Measurements from ENCODE around the gene SNX5.

The SNX5 gene

GRCh38 chr20:17959257-17959627, 9.4 kb downstream of the SNX5 start:
- DNase-seq (ENCODE audit: low read depth): no peak
- H3K4me3 ChIP-seq (ENCODE audit: low read depth, low read length): no peak overlapping the region
- TF ChIP-seq POLR2A (IDR thresholded peaks at IDR 0.05; ENCODE audit: extremely low read depth, insufficient read length) (no peak), MYC (IDR thresholded peaks at IDR 0.05; ENCODE audit: low read depth, low read length) (no peak), CTCF (IDR thresholded peaks at IDR 0.05; ENCODE audit: low read depth, low read length) (no peak), MAX (IDR thresholded peaks at IDR 0.05; ENCODE audit: low read depth, low read length) (no peak)

- no peak for DNase-seq (ENCODE audit: low read depth)
- TF ChIP-seq MAX (IDR thresholded peaks at IDR 0.05; ENCODE audit: low read depth, low read length) (no peak), POLR2A (IDR thresholded peaks at IDR 0.05; ENCODE audit: extremely low read depth, insufficient read length) (no peak), MYC (IDR thresholded peaks at IDR 0.05; ENCODE audit: low read depth, low read length) (no peak), CTCF (IDR thresholded peaks at IDR 0.05; ENCODE audit: low read depth, low read length) (no peak)
- no peak overlapping the region for H3K4me3 ChIP-seq (ENCODE audit: low read depth, low read length)
These were observed 10.0 kb downstream of the SNX5 start for GRCh38 chr20:17958373-17959256.

GRCh38 chr20:17957505-17958363, 10.9 kb downstream of the SNX5 start:
- no peak for TF ChIP-seq MAX (IDR thresholded peaks at IDR 0.05; ENCODE audit: low read depth, low read length)
- DNase-seq (ENCODE audit: low read depth): no peak
- H3K4me3 ChIP-seq (ENCODE audit: low read depth, low read length): no peak overlapping the region

- no peak for TF ChIP-seq CTCF (IDR thresholded peaks at IDR 0.05; ENCODE audit: low read depth, low read length)
- no peak for TF ChIP-seq POLR2A (IDR thresholded peaks at IDR 0.05; ENCODE audit: extremely low read depth, insufficient read length)
- H3K4me3 ChIP-seq (ENCODE audit: low read depth, low read length): no peak overlapping the region
- DNase-seq (ENCODE audit: low read depth): no peak
These were observed 12.4 kb downstream of the SNX5 start for GRCh38 chr20:17956099-17956685.

GRCh38 chr20:17955302-17955701, 13.3 kb downstream of the SNX5 start:
- DNase-seq (ENCODE audit: low read depth): no peak
- TF ChIP-seq CTCF (IDR thresholded peaks at IDR 0.05; ENCODE audit: low read depth, low read length): no peak
- TF ChIP-seq MAX (IDR thresholded peaks at IDR 0.05; ENCODE audit: low read depth, low read length): no peak
- TF ChIP-seq POLR2A (IDR thresholded peaks at IDR 0.05; ENCODE audit: extremely low read depth, insufficient read length): no peak
- TF ChIP-seq MYC (IDR thresholded peaks at IDR 0.05; ENCODE audit: low read depth, low read length): no peak
- no peak overlapping the region for H3K4me3 ChIP-seq (ENCODE audit: low read depth, low read length)

GRCh38 chr20:17953935-17954334, 14.7 kb downstream of the SNX5 start:
- TF ChIP-seq CTCF (IDR thresholded peaks at IDR 0.05; ENCODE audit: low read depth, low read length) (no peak), POLR2A (IDR thresholded peaks at IDR 0.05; ENCODE audit: extremely low read depth, insufficient read length) (no peak), MYC (IDR thresholded peaks at IDR 0.05; ENCODE audit: low read depth, low read length) (no peak), MAX (IDR thresholded peaks at IDR 0.05; ENCODE audit: low read depth, low read length) (no peak)
- no peak overlapping the region for H3K4me3 ChIP-seq (ENCODE audit: low read depth, low read length)
- DNase-seq (ENCODE audit: low read depth): no peak
